ENCODE measurements around the gene A1BG.
"Not testable (repeated sequence)": the region's sequence is repeated elsewhere in the genome, so short reads cannot be mapped to it uniquely, and the experiment has no call there.

The A1BG gene

GRCh38 chr19:58356766-58357480 is 3.6 kb upstream of the A1BG start:
- DNase-seq: no peak

GRCh38 chr19:58355908-58356765 is 2.8 kb upstream of the A1BG start:
- no peak for DNase-seq

GRCh38 chr19:58355215-58355796 is 2.0 kb upstream of the A1BG start:
- no peak for DNase-seq

GRCh38 chr19:58354478-58355030 is 1.3 kb upstream of the A1BG start:
- DNase-seq: no peak

- no peak for DNase-seq
Observed at GRCh38 chr19:58353717-58354477, 605 bp upstream of the A1BG start.

GRCh38 chr19:58351990-58352755 is 1.1 kb downstream of the A1BG start:
- no peak for DNase-seq

- no peak for DNase-seq
Observed at GRCh38 chr19:58351558-58351878, 1.8 kb downstream of the A1BG start.

GRCh38 chr19:58350871-58351557 is 2.3 kb downstream of the A1BG start:
- DNase-seq: no peak

GRCh38 chr19:58350001-58350861 is 3.1 kb downstream of the A1BG start:
- no peak for DNase-seq

- DNase-seq: no peak
Observed at GRCh38 chr19:58349590-58349989, 3.7 kb downstream of the A1BG start.

GRCh38 chr19:58348080-58348479 is 5.2 kb downstream of the A1BG start:
- DNase-seq: not testable (repeated sequence)

GRCh38 chr19:58346961-58347929 is 6.0 kb downstream of the A1BG start:
- peak; percentile 61 for DNase-seq

- no peak for DNase-seq
Observed at GRCh38 chr19:58345558-58345957, 7.7 kb downstream of the A1BG start.

- no peak for DNase-seq
Observed at GRCh38 chr19:58338825-58339558, 14.3 kb downstream of the A1BG start.

GRCh38 chr19:58338336-58338735 is 15.0 kb downstream of the A1BG start:
- DNase-seq: no peak

- DNase-seq: no peak
Observed at GRCh38 chr19:58336820-58337219, 16.5 kb downstream of the A1BG start.

- no peak for DNase-seq
Observed at GRCh38 chr19:58336216-58336615, 17.1 kb downstream of the A1BG start.

- no peak for DNase-seq
Observed at GRCh38 chr19:58335630-58336029, 17.7 kb downstream of the A1BG start.

Data from NCI-H1694 treated with DMSO at 0.1 percent for 48 hours (cell line).